IMR-90 (cell line): ENCODE measurements around the gene NCKAP5. TPM values are rescaled to one million over a fixed set of nuclear protein-coding genes. Genes with fewer than 3 reads are reported as not detected.

ENCODE experiments used
- ATAC-seq: fragments of 200-7000 bp; cut with Tn5 transposase; 2 replicates; pipeline ENCODE4 v1.9.1; 2020; ENCODE audit warnings: low read depth, mild to moderate bottlenecking, moderate library complexity
- BruUV-seq: library from RNA; stranded (reverse); fragments of 400-500 nt; replicated peaks from 2 replicates; lab custom pipeline; 2021; lab: Mats Ljungman, UMichigan
- CTCF ChIA-PET: fragments of 300-600 bp; formaldehyde crosslinking; extraction: SDS; loops from one replicate; lab custom pipeline; 2021; ENCODE audit warnings: antibody characterized with exemption; lab: Yijun Ruan, JAX
- POLR2A ChIA-PET: fragments of 300-600 bp; sonication (Branson Sonifier 250); formaldehyde crosslinking; loops from one replicate; lab custom pipeline; 2022; ENCODE audit warnings: antibody characterized with exemption; ENCODE audit not compliant: unreplicated experiment; lab: Charles Lee
- DNase-seq: peaks from one replicate; pipeline ENCODE4 v3.0.0; 2013
- H2AFZ ChIP-seq: replicated peaks from 2 replicates; pipeline ENCODE3; 2013; ENCODE audit warnings: low read length, mild to moderate bottlenecking; ENCODE audit not compliant: poor library complexity
- H2AK5ac ChIP-seq: 2 replicates; pipeline ENCODE4 v1.6.1; 2013; ENCODE audit warnings: low read depth, low read length, inconsistent platforms
- H2AK9ac ChIP-seq: replicated peaks from 2 replicates; pipeline ENCODE3; 2013; ENCODE audit warnings: mild to moderate bottlenecking, low read depth, low read length, moderate library complexity; ENCODE audit not compliant: poor library complexity
- H2BK120ac ChIP-seq: 2 replicates; pipeline ENCODE4 v1.6.1; 2013; ENCODE audit warnings: low read depth, low read length, inconsistent platforms
- H2BK15ac ChIP-seq: 3 replicates; pipeline ENCODE4 v1.6.1; 2013; ENCODE audit warnings: low read depth, low read length, inconsistent platforms
- H2BK20ac ChIP-seq: 2 replicates; pipeline ENCODE4 v1.6.1; 2013; ENCODE audit warnings: low read depth, mild to moderate bottlenecking, inconsistent platforms, low read length, moderate library complexity
- H2BK5ac ChIP-seq: 2 replicates; pipeline ENCODE4 v1.6.1; 2013; ENCODE audit warnings: mild to moderate bottlenecking, low read depth, low read length, inconsistent platforms; ENCODE audit not compliant: poor library complexity, severe bottlenecking
- H3K14ac ChIP-seq: replicated peaks from 2 replicates; pipeline ENCODE4 v1.6.1; 2013; ENCODE audit warnings: low read depth, low read length, inconsistent platforms
- H3K18ac ChIP-seq: 2 replicates; pipeline ENCODE4 v1.6.1; 2013; ENCODE audit warnings: low read depth, low read length, control low read depth
- H3K23ac ChIP-seq: 2 replicates; pipeline ENCODE4 v1.6.1; 2013; ENCODE audit warnings: low read depth, low read length, inconsistent platforms
- H3K27ac ChIP-seq: 2 replicates; pipeline ENCODE4 v1.5.1; 2013; ENCODE audit warnings: mild to moderate bottlenecking, control low read depth, low read length; ENCODE audit not compliant: insufficient read depth
- H3K27me3 ChIP-seq: 2 replicates; pipeline ENCODE4 v1.6.1; 2013; ENCODE audit warnings: low read length; ENCODE audit not compliant: control insufficient read depth, insufficient read depth
- H3K36me3 ChIP-seq: 2 replicates; pipeline ENCODE4 v1.6.1; 2013; ENCODE audit warnings: low read length, mixed read lengths; ENCODE audit not compliant: control insufficient read depth, insufficient read depth
- H3K4ac ChIP-seq: 2 replicates; pipeline ENCODE4 v1.6.1; 2013; ENCODE audit warnings: low read depth, low read length, inconsistent platforms
- H3K4me1 ChIP-seq: 2 replicates; pipeline ENCODE4 v1.6.1; 2013; ENCODE audit warnings: low read length, mixed read lengths; ENCODE audit not compliant: control insufficient read depth, insufficient read depth
- H3K4me2 ChIP-seq: 2 replicates; pipeline ENCODE4 v1.6.1; 2013; ENCODE audit warnings: low read depth, mild to moderate bottlenecking, control low read depth, low read length, moderate library complexity
- H3K4me3 ChIP-seq: 2 replicates; pipeline ENCODE4 v1.5.1; 2013; ENCODE audit warnings: low read depth, mild to moderate bottlenecking, control low read depth, low read length, moderate library complexity; ENCODE audit not compliant: insufficient read depth
- H3K56ac ChIP-seq: 2 replicates; pipeline ENCODE4 v1.6.1; 2013; ENCODE audit warnings: low read length, inconsistent platforms; ENCODE audit not compliant: insufficient read depth; ENCODE audit errors: extremely low read depth
- H3K79me1 ChIP-seq, 2 experiments: 2 replicates each; pipeline ENCODE4 v1.6.1; 2013; ENCODE audit warnings: low read length in 2 of 2, inconsistent platforms in 1 of 2, low read depth in 1 of 2
- H3K9ac ChIP-seq: 2 replicates; pipeline ENCODE4 v1.6.1; 2013; ENCODE audit warnings: low read depth, low read length, control low read depth
- H3K9me1 ChIP-seq: 2 replicates; pipeline ENCODE4 v1.6.1; 2013; ENCODE audit warnings: low read length, inconsistent platforms; ENCODE audit not compliant: insufficient read depth
- H3K9me3 ChIP-seq: 2 replicates; pipeline ENCODE4 v1.6.1; 2013; ENCODE audit warnings: low read length; ENCODE audit not compliant: control insufficient read depth, insufficient read depth
- H4K20me1 ChIP-seq: 2 replicates; pipeline ENCODE4 v1.6.1; 2013; ENCODE audit warnings: low read length, inconsistent platforms; ENCODE audit not compliant: insufficient read depth
- H4K5ac ChIP-seq: 2 replicates; pipeline ENCODE4 v1.6.1; 2013; ENCODE audit warnings: mild to moderate bottlenecking, low read depth, low read length, control low read depth
- H4K8ac ChIP-seq, 2 experiments: 2 replicates each; pipeline ENCODE4 v1.6.1; 2013; ENCODE audit warnings: low read depth in 2 of 2, low read length in 2 of 2, control low read depth in 1 of 2, inconsistent platforms in 1 of 2
- H4K91ac ChIP-seq: 2 replicates; pipeline ENCODE4 v1.6.1; 2013; ENCODE audit warnings: low read depth, low read length, inconsistent platforms; ENCODE audit not compliant: insufficient read depth
- BHLHE40 ChIP-seq: fragments of 150-350 bp; IDR thresholded peaks from 2 replicates; pipeline ENCODE4 v1.6.1; 2016; ENCODE audit warnings: mild to moderate bottlenecking, low read depth, low read length
- CEBPB ChIP-seq: IDR thresholded peaks from 2 replicates; pipeline ENCODE4 v1.6.1; 2012; ENCODE audit warnings: low read depth, low read length, improper control_type of control experiment
- CHD1 ChIP-seq: IDR thresholded peaks from 2 replicates; pipeline ENCODE4 v1.6.1; 2012; ENCODE audit warnings: low read depth, low read length, improper control_type of control experiment
- CTCF ChIP-seq: conservative IDR thresholded peaks from 2 replicates; pipeline ENCODE4 v1.5.1; 2012; ENCODE audit warnings: mild to moderate bottlenecking, low read depth, low read length, improper control_type of control experiment
- FOS ChIP-seq: fragments of 150-350 bp; IDR thresholded peaks from 2 replicates; pipeline ENCODE4 v1.6.1; 2016; ENCODE audit warnings: low read depth, low read length
- MAFK ChIP-seq: IDR thresholded peaks from 2 replicates; pipeline ENCODE4 v1.6.1; 2012; ENCODE audit warnings: low read depth, low read length, improper control_type of control experiment
- MAZ ChIP-seq: IDR thresholded peaks from 2 replicates; pipeline ENCODE4 v1.6.1; 2012; ENCODE audit warnings: low read depth, mild to moderate bottlenecking, low read length, improper control_type of control experiment, moderate library complexity, borderline replicate concordance
- MXI1 ChIP-seq: IDR thresholded peaks from 2 replicates; pipeline ENCODE4 v1.6.1; 2012; ENCODE audit warnings: low read depth, mild to moderate bottlenecking, low read length, moderate library complexity, borderline replicate concordance
- NFE2L2 ChIP-seq: fragments of 150-350 bp; IDR thresholded peaks from 2 replicates; pipeline ENCODE4 v1.6.1; 2016; ENCODE audit warnings: low read depth, mild to moderate bottlenecking, low read length
- POLR2A ChIP-seq: IDR thresholded peaks from 2 replicates; pipeline ENCODE4 v1.6.1; 2012; ENCODE audit warnings: mild to moderate bottlenecking, low read depth, low read length
- RAD21 ChIP-seq: IDR thresholded peaks from 2 replicates; pipeline ENCODE4 v1.6.1; 2012; ENCODE audit warnings: low read length, improper control_type of control experiment
- RCOR1 ChIP-seq: IDR thresholded peaks from 2 replicates; pipeline ENCODE4 v1.6.1; 2012; ENCODE audit warnings: mild to moderate bottlenecking, low read length, improper control_type of control experiment; ENCODE audit not compliant: insufficient replicate concordance
- RFX5 ChIP-seq: IDR thresholded peaks from 2 replicates; pipeline ENCODE4 v1.8.0; 2012; ENCODE audit warnings: low read depth, mild to moderate bottlenecking, low read length, moderate library complexity
- SMC3 ChIP-seq: fragments of 150-350 bp; IDR thresholded peaks from 2 replicates; pipeline ENCODE4 v1.6.1; 2016; ENCODE audit warnings: low read depth, mild to moderate bottlenecking, antibody characterized with exemption, low read length, moderate library complexity
- USF2 ChIP-seq: fragments of 150-350 bp; IDR thresholded peaks from 2 replicates; pipeline ENCODE4 v1.6.1; 2017; ENCODE audit warnings: mild to moderate bottlenecking, antibody characterized with exemption, low read length, low read depth
- dilution Hi-C: fragments of 300-500 bp; cut with HindIII; formaldehyde crosslinking; loops from one replicate; pipeline ENCODE4 v1.14.3; 2018; ENCODE audit warnings: low sequenced_read_pairs; ENCODE audit not compliant: unreplicated experiment
- in situ Hi-C: fragments of 300-500 bp; cut with MboI; formaldehyde crosslinking; loops from 3 replicates; pipeline ENCODE4 v1.14.3; 2019; ENCODE audit warnings: low sequenced_read_pairs, inconsistent platforms, mixed read lengths
- intact Hi-C: fragments of 100-400 bp; cut with micrococcal nuclease; formaldehyde crosslinking; loops from 2 replicates; pipeline ENCODE4 v1.10.0; 2022
- polyA plus RNA-seq, 3 experiments: library from polyadenylated mRNA; depleted of rRNA; stranded (reverse); fragments of >200 nt; gene quantifications; 2 replicates each; pipeline ENCODE4 v1.2.3, GENCODE V29; 2012; ENCODE audit warnings: low replicate concordance in 1 of 3
- total RNA-seq: library from RNA; depleted of rRNA; stranded (reverse); fragments of >200 nt; gene quantifications from 2 replicates; pipeline ENCODE4 v1.2.3, GENCODE V29; 2012
- TF ChIP-seq, protein P1 (sequence below): fragments of 150-350 bp; IDR thresholded peaks from 2 replicates; pipeline ENCODE4 v1.6.1; 2016; ENCODE audit warnings: low read depth, mild to moderate bottlenecking, low read length, moderate library complexity, borderline replicate concordance

NCKAP5 gene
- total and polyA plus RNA-seq, 2 of the 4 experiments (the other 2 are of a cell fraction): 2.7 to 3.9 TPM

GRCh38 chr2:132798341-132798740, 769.9 kb downstream of the NCKAP5 start:
- no peaks in the 10 kb centered on the region for H4K20me1 ChIP-seq
- peaks cover 2% of the 10 kb centered on the region; the same call in 1 of the 2 replicates for H3K36me3 ChIP-seq
- intact Hi-C loops (loop anchor here (10.0 kb wide), 1 partner anchor 766 kb away; the partner anchor contains the start of gene NCKAP5), dilution Hi-C loops (no loop called here), in situ Hi-C loops (no loop called here)
- no peak overlapping the region for H3K4me3 ChIP-seq
- no peak for ATAC-seq
- H3K27me3 ChIP-seq: no peaks in the 10 kb centered on the region
- no peak overlapping the region for H3K14ac ChIP-seq
- no peak overlapping the region for H2AK9ac ChIP-seq
- H3K27ac ChIP-seq: no peak overlapping the region
- ChIA-PET POLR2A (no interaction called here), CTCF (no interaction called here)
- no peak overlapping the region for H4K5ac ChIP-seq
- no peak overlapping the region for H2AFZ ChIP-seq
- BruUV-seq: no TSS peak
- TF ChIP-seq CHD1 (no peak), BHLHE40 (no peak), MAZ (no peak), FOS (no peak), USF2 (no peak), MXI1 (no peak), CTCF (no peak), MAFK (no peak), RAD21 (no peak), POLR2A (no peak), RCOR1 (no peak), SMC3 (no peak), RFX5 (no peak), CEBPB (no peak), NFE2L2 (no peak)
- TF ChIP-seq, protein P1, sequence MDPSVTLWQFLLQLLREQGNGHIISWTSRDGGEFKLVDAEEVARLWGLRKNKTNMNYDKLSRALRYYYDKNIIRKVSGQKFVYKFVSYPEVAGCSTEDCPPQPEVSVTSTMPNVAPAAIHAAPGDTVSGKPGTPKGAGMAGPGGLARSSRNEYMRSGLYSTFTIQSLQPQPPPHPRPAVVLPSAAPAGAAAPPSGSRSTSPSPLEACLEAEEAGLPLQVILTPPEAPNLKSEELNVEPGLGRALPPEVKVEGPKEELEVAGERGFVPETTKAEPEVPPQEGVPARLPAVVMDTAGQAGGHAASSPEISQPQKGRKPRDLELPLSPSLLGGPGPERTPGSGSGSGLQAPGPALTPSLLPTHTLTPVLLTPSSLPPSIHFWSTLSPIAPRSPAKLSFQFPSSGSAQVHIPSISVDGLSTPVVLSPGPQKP: no peak
- H2AK5ac ChIP-seq: no peak overlapping the region
- H3K9ac ChIP-seq: no peak overlapping the region
- no peak overlapping the region for H2BK20ac ChIP-seq
- H3K4me2 ChIP-seq: no peak overlapping the region
- H3K9me1 ChIP-seq: no peaks in the 10 kb centered on the region; the same call in 1 of the 2 replicates
- H3K56ac ChIP-seq: no peak overlapping the region
- H3K9me3 ChIP-seq: no peaks in the 10 kb centered on the region
- no peak overlapping the region for H2BK5ac ChIP-seq
- no peak overlapping the region for H3K4ac ChIP-seq
- no peak overlapping the region for H3K23ac ChIP-seq
- no peak overlapping the region for H4K8ac ChIP-seq
- H3K4me1 ChIP-seq: peaks cover 3% of the 10 kb centered on the region; the same call in 1 of the 2 replicates
- no peak for DNase-seq
- H2BK15ac ChIP-seq: no peak overlapping the region
- no peak overlapping the region for H2BK120ac ChIP-seq
- H3K18ac ChIP-seq: no peak overlapping the region
- no peak overlapping the region for H4K91ac ChIP-seq
- H3K79me1 ChIP-seq: peaks cover 3 to 17% of the 10 kb centered on the region in 2 experiments
